Measurements from ENCODE around the gene ART5. TPM values are rescaled to one million over a fixed set of nuclear protein-coding genes. Genes with fewer than 3 reads are reported as not detected.

Gene ART5
- total RNA-seq, 4 donors from 2014 or later = 0.69 to 2.4 (median 1.7) TPM; not detected in 1

GRCh38 chr11:3641191-3641590 lies 601 bp downstream of the ART5 start:
- Histone ChIP-seq H3K9me3 (no peaks in the 10 kb centered on the region), H3K4me3 (no peak overlapping the region), H3K27me3 (no peaks in the 10 kb centered on the region), H3K27ac (no peak overlapping the region), H3K4me1 (no peaks in the 10 kb centered on the region), H3K36me3 (no peaks in the 10 kb centered on the region)
- TF ChIP-seq CTCF (IDR thresholded peaks at IDR 0.05) = no peak
- TF ChIP-seq POLR2A (IDR thresholded peaks at IDR 0.05) = no peak
- intact Hi-C loops (cut with DNase I; ENCODE audit: low total_unique reads) = no loop called here
- DNase-seq = no peak

- Histone ChIP-seq H3K9me3 (no peaks in the 10 kb centered on the region), H3K27me3 (no peaks in the 10 kb centered on the region), H3K4me1 (no peaks in the 10 kb centered on the region), H3K4me3 (no peak overlapping the region), H3K36me3 (no peaks in the 10 kb centered on the region), H3K27ac (no peak overlapping the region)
- TF ChIP-seq POLR2A (IDR thresholded peaks at IDR 0.05) (no peak), CTCF (IDR thresholded peaks at IDR 0.05) (no peak)
- intact Hi-C loops (cut with DNase I; ENCODE audit: low total_unique reads) = no loop called here
- no peak for DNase-seq
Observed at GRCh38 chr11:3639841-3640240, 2.0 kb downstream of the ART5 start.

- TF ChIP-seq CTCF (IDR thresholded peaks at IDR 0.05) (no peak), POLR2A (IDR thresholded peaks at IDR 0.05) (no peak)
- Histone ChIP-seq H3K4me1 (no peaks in the 10 kb centered on the region), H3K4me3 (no peak overlapping the region), H3K9me3 (no peaks in the 10 kb centered on the region), H3K27ac (no peak overlapping the region), H3K36me3 (no peaks in the 10 kb centered on the region), H3K27me3 (no peaks in the 10 kb centered on the region)
- intact Hi-C loops (cut with DNase I; ENCODE audit: low total_unique reads) = no loop called here
- no peak for DNase-seq
Observed at GRCh38 chr11:3638513-3638912, 3.3 kb downstream of the ART5 start.

GRCh38 chr11:3637201-3637600 lies 4.6 kb downstream of the ART5 start:
- H3K4me3 ChIP-seq = no peak overlapping the region
- TF ChIP-seq POLR2A (IDR thresholded peaks at IDR 0.05) (no peak), CTCF (IDR thresholded peaks at IDR 0.05) (no peak)
- no peaks in the 10 kb centered on the region for H3K36me3 ChIP-seq
- intact Hi-C loops (cut with DNase I; ENCODE audit: low total_unique reads) = no loop called here
- no peaks in the 10 kb centered on the region for H3K4me1 ChIP-seq
- H3K9me3 ChIP-seq = no peaks in the 10 kb centered on the region
- H3K27me3 ChIP-seq = no peaks in the 10 kb centered on the region
- no peak overlapping the region for H3K27ac ChIP-seq
- DNase-seq = no peak

GRCh38 chr11:3635641-3636375 lies 6.0 kb downstream of the ART5 start:
- no peaks in the 10 kb centered on the region for H3K9me3 ChIP-seq
- H3K36me3 ChIP-seq = no peaks in the 10 kb centered on the region
- H3K4me3 ChIP-seq = no peak overlapping the region
- intact Hi-C loops (cut with DNase I; ENCODE audit: low total_unique reads) = no loop called here
- TF ChIP-seq CTCF (IDR thresholded peaks at IDR 0.05) (no peak), POLR2A (IDR thresholded peaks at IDR 0.05) (no peak)
- no peaks in the 10 kb centered on the region for H3K27me3 ChIP-seq
- DNase-seq = no peak
- H3K4me1 ChIP-seq = no peaks in the 10 kb centered on the region
- no peak overlapping the region for H3K27ac ChIP-seq
